Stomach (tissue), 4 donors: ENCODE results near the gene NMNAT2.

ENCODE experiments used
- EP300 ChIP-seq: sonication (generic); formaldehyde crosslinking; IDR thresholded peaks from one replicate; pipeline ENCODE4 v1.6.1; 2017; ENCODE audit warnings: antibody characterized with exemption
- POLR2AphosphoS5 ChIP-seq, 3 donors: sonication (generic); formaldehyde crosslinking; IDR thresholded peaks; one replicate each; pipeline ENCODE4 v1.6.1; 2016; ENCODE audit warnings: antibody characterized with exemption in 3 of 3
- TF ChIP-seq, protein P1 (sequence below), 7 experiments: fragments of 450-650 bp in 4 of 7; fragments of 200-600 bp in 3 of 7; sonication (generic) in 3 of 7; IDR thresholded peaks; one replicate each; pipeline ENCODE4 v1.5.1; 2016 to 2019; ENCODE audit warnings: antibody characterized with exemption in 7 of 7, control low read depth in 2 of 7, mild to moderate bottlenecking in 1 of 7

DNA sequence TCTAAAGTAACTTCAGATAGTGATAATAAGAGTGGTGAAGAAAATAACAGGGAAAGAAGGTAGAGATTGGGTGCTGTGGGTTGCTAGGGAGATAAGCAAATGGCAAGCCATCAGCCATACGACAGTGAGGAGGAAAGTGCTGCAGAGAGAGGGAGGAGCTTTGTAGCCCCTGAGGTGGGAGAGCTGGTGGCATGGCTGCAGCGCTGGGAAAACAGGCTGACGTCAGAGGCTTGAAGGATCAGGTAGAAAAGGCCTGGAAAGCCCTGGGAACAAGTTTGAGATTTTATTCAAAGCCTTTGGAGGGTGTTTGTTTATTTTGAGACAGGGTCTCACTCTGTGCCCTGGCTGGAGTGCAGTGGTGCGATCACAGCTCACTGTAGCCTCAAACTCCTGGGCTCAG, 109.5 kb downstream of the NMNAT2 start:
- TF ChIP-seq EP300: no peak
- no peak for TF ChIP-seq POLR2AphosphoS5 (IDR thresholded peaks at IDR 0.05)
- TF ChIP-seq, protein P1, sequence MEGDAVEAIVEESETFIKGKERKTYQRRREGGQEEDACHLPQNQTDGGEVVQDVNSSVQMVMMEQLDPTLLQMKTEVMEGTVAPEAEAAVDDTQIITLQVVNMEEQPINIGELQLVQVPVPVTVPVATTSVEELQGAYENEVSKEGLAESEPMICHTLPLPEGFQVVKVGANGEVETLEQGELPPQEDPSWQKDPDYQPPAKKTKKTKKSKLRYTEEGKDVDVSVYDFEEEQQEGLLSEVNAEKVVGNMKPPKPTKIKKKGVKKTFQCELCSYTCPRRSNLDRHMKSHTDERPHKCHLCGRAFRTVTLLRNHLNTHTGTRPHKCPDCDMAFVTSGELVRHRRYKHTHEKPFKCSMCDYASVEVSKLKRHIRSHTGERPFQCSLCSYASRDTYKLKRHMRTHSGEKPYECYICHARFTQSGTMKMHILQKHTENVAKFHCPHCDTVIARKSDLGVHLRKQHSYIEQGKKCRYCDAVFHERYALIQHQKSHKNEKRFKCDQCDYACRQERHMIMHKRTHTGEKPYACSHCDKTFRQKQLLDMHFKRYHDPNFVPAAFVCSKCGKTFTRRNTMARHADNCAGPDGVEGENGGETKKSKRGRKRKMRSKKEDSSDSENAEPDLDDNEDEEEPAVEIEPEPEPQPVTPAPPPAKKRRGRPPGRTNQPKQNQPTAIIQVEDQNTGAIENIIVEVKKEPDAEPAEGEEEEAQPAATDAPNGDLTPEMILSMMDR (IDR thresholded peaks at IDR 0.05): no peak
